IMR-90 (cell line): ENCODE data around the gene CUBN. TPM values are rescaled to one million over a fixed set of nuclear protein-coding genes. Genes with fewer than 3 reads are reported as not detected.

Experiments used
- ATAC-seq: fragments of 200-7000 bp; cut with Tn5 transposase; 2 replicates; pipeline ENCODE4 v1.9.1; 2020; ENCODE audit warnings: low read depth, mild to moderate bottlenecking, moderate library complexity
- BruUV-seq: library from RNA; stranded (reverse); fragments of 400-500 nt; replicated peaks from 2 replicates; lab custom pipeline; 2021; lab: Mats Ljungman, UMichigan
- CTCF ChIA-PET: fragments of 300-600 bp; formaldehyde crosslinking; extraction: SDS; loops from one replicate; lab custom pipeline; 2021; ENCODE audit warnings: antibody characterized with exemption; lab: Yijun Ruan, JAX
- POLR2A ChIA-PET: fragments of 300-600 bp; sonication (Branson Sonifier 250); formaldehyde crosslinking; loops from one replicate; lab custom pipeline; 2022; ENCODE audit warnings: antibody characterized with exemption; ENCODE audit not compliant: unreplicated experiment; lab: Charles Lee
- DNase-seq: peaks from one replicate; pipeline ENCODE4 v3.0.0; 2013
- H2AFZ ChIP-seq: replicated peaks from 2 replicates; pipeline ENCODE3; 2013; ENCODE audit warnings: low read length, mild to moderate bottlenecking; ENCODE audit not compliant: poor library complexity
- H2AK5ac ChIP-seq: 2 replicates; pipeline ENCODE4 v1.6.1; 2013; ENCODE audit warnings: low read depth, low read length, inconsistent platforms
- H2AK9ac ChIP-seq: replicated peaks from 2 replicates; pipeline ENCODE3; 2013; ENCODE audit warnings: mild to moderate bottlenecking, low read depth, low read length, moderate library complexity; ENCODE audit not compliant: poor library complexity
- H2BK120ac ChIP-seq: 2 replicates; pipeline ENCODE4 v1.6.1; 2013; ENCODE audit warnings: low read depth, low read length, inconsistent platforms
- H2BK15ac ChIP-seq: 3 replicates; pipeline ENCODE4 v1.6.1; 2013; ENCODE audit warnings: low read depth, low read length, inconsistent platforms
- H2BK20ac ChIP-seq: 2 replicates; pipeline ENCODE4 v1.6.1; 2013; ENCODE audit warnings: low read depth, mild to moderate bottlenecking, inconsistent platforms, low read length, moderate library complexity
- H2BK5ac ChIP-seq: 2 replicates; pipeline ENCODE4 v1.6.1; 2013; ENCODE audit warnings: mild to moderate bottlenecking, low read depth, low read length, inconsistent platforms; ENCODE audit not compliant: poor library complexity, severe bottlenecking
- H3K14ac ChIP-seq: replicated peaks from 2 replicates; pipeline ENCODE4 v1.6.1; 2013; ENCODE audit warnings: low read depth, low read length, inconsistent platforms
- H3K18ac ChIP-seq: 2 replicates; pipeline ENCODE4 v1.6.1; 2013; ENCODE audit warnings: low read depth, low read length, control low read depth
- H3K23ac ChIP-seq: 2 replicates; pipeline ENCODE4 v1.6.1; 2013; ENCODE audit warnings: low read depth, low read length, inconsistent platforms
- H3K27ac ChIP-seq: 2 replicates; pipeline ENCODE4 v1.5.1; 2013; ENCODE audit warnings: mild to moderate bottlenecking, control low read depth, low read length; ENCODE audit not compliant: insufficient read depth
- H3K27me3 ChIP-seq: 2 replicates; pipeline ENCODE4 v1.6.1; 2013; ENCODE audit warnings: low read length; ENCODE audit not compliant: control insufficient read depth, insufficient read depth
- H3K36me3 ChIP-seq: 2 replicates; pipeline ENCODE4 v1.6.1; 2013; ENCODE audit warnings: low read length, mixed read lengths; ENCODE audit not compliant: control insufficient read depth, insufficient read depth
- H3K4ac ChIP-seq: 2 replicates; pipeline ENCODE4 v1.6.1; 2013; ENCODE audit warnings: low read depth, low read length, inconsistent platforms
- H3K4me1 ChIP-seq: 2 replicates; pipeline ENCODE4 v1.6.1; 2013; ENCODE audit warnings: low read length, mixed read lengths; ENCODE audit not compliant: control insufficient read depth, insufficient read depth
- H3K4me2 ChIP-seq: 2 replicates; pipeline ENCODE4 v1.6.1; 2013; ENCODE audit warnings: low read depth, mild to moderate bottlenecking, control low read depth, low read length, moderate library complexity
- H3K4me3 ChIP-seq: 2 replicates; pipeline ENCODE4 v1.5.1; 2013; ENCODE audit warnings: low read depth, mild to moderate bottlenecking, control low read depth, low read length, moderate library complexity; ENCODE audit not compliant: insufficient read depth
- H3K56ac ChIP-seq: 2 replicates; pipeline ENCODE4 v1.6.1; 2013; ENCODE audit warnings: low read length, inconsistent platforms; ENCODE audit not compliant: insufficient read depth; ENCODE audit errors: extremely low read depth
- H3K79me1 ChIP-seq, 2 experiments: 2 replicates each; pipeline ENCODE4 v1.6.1; 2013; ENCODE audit warnings: low read length in 2 of 2, inconsistent platforms in 1 of 2, low read depth in 1 of 2
- H3K9ac ChIP-seq: 2 replicates; pipeline ENCODE4 v1.6.1; 2013; ENCODE audit warnings: low read depth, low read length, control low read depth
- H3K9me1 ChIP-seq: 2 replicates; pipeline ENCODE4 v1.6.1; 2013; ENCODE audit warnings: low read length, inconsistent platforms; ENCODE audit not compliant: insufficient read depth
- H3K9me3 ChIP-seq: 2 replicates; pipeline ENCODE4 v1.6.1; 2013; ENCODE audit warnings: low read length; ENCODE audit not compliant: control insufficient read depth, insufficient read depth
- H4K20me1 ChIP-seq: 2 replicates; pipeline ENCODE4 v1.6.1; 2013; ENCODE audit warnings: low read length, inconsistent platforms; ENCODE audit not compliant: insufficient read depth
- H4K5ac ChIP-seq: 2 replicates; pipeline ENCODE4 v1.6.1; 2013; ENCODE audit warnings: mild to moderate bottlenecking, low read depth, low read length, control low read depth
- H4K8ac ChIP-seq, 2 experiments: 2 replicates each; pipeline ENCODE4 v1.6.1; 2013; ENCODE audit warnings: low read depth in 2 of 2, low read length in 2 of 2, control low read depth in 1 of 2, inconsistent platforms in 1 of 2
- H4K91ac ChIP-seq: 2 replicates; pipeline ENCODE4 v1.6.1; 2013; ENCODE audit warnings: low read depth, low read length, inconsistent platforms; ENCODE audit not compliant: insufficient read depth
- BHLHE40 ChIP-seq: fragments of 150-350 bp; IDR thresholded peaks from 2 replicates; pipeline ENCODE4 v1.6.1; 2016; ENCODE audit warnings: mild to moderate bottlenecking, low read depth, low read length
- CEBPB ChIP-seq: IDR thresholded peaks from 2 replicates; pipeline ENCODE4 v1.6.1; 2012; ENCODE audit warnings: low read depth, low read length, improper control_type of control experiment
- CHD1 ChIP-seq: IDR thresholded peaks from 2 replicates; pipeline ENCODE4 v1.6.1; 2012; ENCODE audit warnings: low read depth, low read length, improper control_type of control experiment
- ELK1 ChIP-seq: fragments of 150-350 bp; IDR thresholded peaks from 2 replicates; pipeline ENCODE4 v1.6.1; 2016; ENCODE audit warnings: low read depth, mild to moderate bottlenecking, low read length, moderate library complexity, borderline replicate concordance
- MAFK ChIP-seq: IDR thresholded peaks from 2 replicates; pipeline ENCODE4 v1.6.1; 2012; ENCODE audit warnings: low read depth, low read length, improper control_type of control experiment
- MAZ ChIP-seq: IDR thresholded peaks from 2 replicates; pipeline ENCODE4 v1.6.1; 2012; ENCODE audit warnings: low read depth, mild to moderate bottlenecking, low read length, improper control_type of control experiment, moderate library complexity, borderline replicate concordance
- MXI1 ChIP-seq: IDR thresholded peaks from 2 replicates; pipeline ENCODE4 v1.6.1; 2012; ENCODE audit warnings: low read depth, mild to moderate bottlenecking, low read length, moderate library complexity, borderline replicate concordance
- NFE2L2 ChIP-seq: fragments of 150-350 bp; IDR thresholded peaks from 2 replicates; pipeline ENCODE4 v1.6.1; 2016; ENCODE audit warnings: low read depth, mild to moderate bottlenecking, low read length
- POLR2A ChIP-seq: IDR thresholded peaks from 2 replicates; pipeline ENCODE4 v1.6.1; 2012; ENCODE audit warnings: mild to moderate bottlenecking, low read depth, low read length
- RAD21 ChIP-seq: IDR thresholded peaks from 2 replicates; pipeline ENCODE4 v1.6.1; 2012; ENCODE audit warnings: low read length, improper control_type of control experiment
- RCOR1 ChIP-seq: IDR thresholded peaks from 2 replicates; pipeline ENCODE4 v1.6.1; 2012; ENCODE audit warnings: mild to moderate bottlenecking, low read length, improper control_type of control experiment; ENCODE audit not compliant: insufficient replicate concordance
- RFX5 ChIP-seq: IDR thresholded peaks from 2 replicates; pipeline ENCODE4 v1.8.0; 2012; ENCODE audit warnings: low read depth, mild to moderate bottlenecking, low read length, moderate library complexity
- dilution Hi-C: fragments of 300-500 bp; cut with HindIII; formaldehyde crosslinking; loops from one replicate; pipeline ENCODE4 v1.14.3; 2018; ENCODE audit warnings: low sequenced_read_pairs; ENCODE audit not compliant: unreplicated experiment
- in situ Hi-C: fragments of 300-500 bp; cut with MboI; formaldehyde crosslinking; loops from 3 replicates; pipeline ENCODE4 v1.14.3; 2019; ENCODE audit warnings: low sequenced_read_pairs, inconsistent platforms, mixed read lengths
- intact Hi-C: fragments of 100-400 bp; cut with micrococcal nuclease; formaldehyde crosslinking; loops from 2 replicates; pipeline ENCODE4 v1.10.0; 2022
- polyA plus RNA-seq, 3 experiments: library from polyadenylated mRNA; depleted of rRNA; stranded (reverse); fragments of >200 nt; gene quantifications; 2 replicates each; pipeline ENCODE4 v1.2.3, GENCODE V29; 2012; ENCODE audit warnings: low replicate concordance in 1 of 3
- total RNA-seq: library from RNA; depleted of rRNA; stranded (reverse); fragments of >200 nt; gene quantifications from 2 replicates; pipeline ENCODE4 v1.2.3, GENCODE V29; 2012
- TF ChIP-seq, protein P1 (sequence below): fragments of 150-350 bp; IDR thresholded peaks from 2 replicates; pipeline ENCODE4 v1.6.1; 2017; ENCODE audit warnings: mild to moderate bottlenecking, antibody characterized with exemption, low read length, low read depth
- TF ChIP-seq, protein P2 (sequence below): conservative IDR thresholded peaks from 2 replicates; pipeline ENCODE4 v1.5.1; 2012; ENCODE audit warnings: mild to moderate bottlenecking, low read depth, low read length, improper control_type of control experiment

The CUBN gene
- total and polyA plus RNA-seq, 2 of the 4 experiments (the other 2 are of a cell fraction), result 0.19 to 0.54 TPM

- in situ Hi-C loops, result no loop called here
Measured at GRCh38 chr10:17174626-17175025, 45.0 kb upstream of the CUBN start.

More at GRCh38 chr10:17174626-17175025, 45.0 kb upstream of the CUBN start:
- Histone ChIP-seq H4K5ac (no peak overlapping the region), H3K56ac (no peak overlapping the region), H3K23ac (no peak overlapping the region), H3K18ac (no peak overlapping the region), H2BK15ac (no peak overlapping the region), H4K20me1 (no peaks in the 10 kb centered on the region), H3K4me3 (no peak overlapping the region), H3K36me3 (no peaks in the 10 kb centered on the region; the same call in 1 of the 2 replicates), H3K9ac (no peak overlapping the region), H3K9me3 (no peaks in the 10 kb centered on the region), H2BK20ac (no peak overlapping the region), H2AK9ac (no peak overlapping the region), H3K27me3 (no peaks in the 10 kb centered on the region), H3K9me1 (peaks cover 4% of the 10 kb centered on the region), H3K27ac (no peak overlapping the region), H4K91ac (no peak overlapping the region), H3K4me2 (no peak overlapping the region), H2AK5ac (0 out of 2 replicates have a peak overlapping the region, but pooled peaks have one; percentile 58), H2AFZ (no peak overlapping the region), H2BK120ac (no peak overlapping the region), H3K4me1 (peaks cover 10% of the 10 kb centered on the region), H3K14ac (no peak overlapping the region), H3K4ac (no peak overlapping the region), H4K8ac (no peak overlapping the region), H2BK5ac (no peak overlapping the region), H3K79me1 (peaks cover 0 to 8% of the 10 kb centered on the region in 2 experiments; a peak in 1 of 4 replicates)
- ATAC-seq (peak; percentile 50; the same call in 1 of the 2 replicates), DNase-seq (no peak)
- ChIA-PET CTCF (no interaction called here), POLR2A (no interaction called here)
- dilution Hi-C loops, result no loop called here
- TF ChIP-seq MAFK, result no peak
- no peak for TF ChIP-seq MAZ
- no peak for TF ChIP-seq BHLHE40
- no peak for TF ChIP-seq CEBPB
- TF ChIP-seq POLR2A, result no peak
- TF ChIP-seq RAD21, result no peak
- no peak for TF ChIP-seq MXI1
- TF ChIP-seq CHD1, result no peak
- TF ChIP-seq NFE2L2, result no peak
- no peak for TF ChIP-seq RCOR1
- TF ChIP-seq, protein P1, sequence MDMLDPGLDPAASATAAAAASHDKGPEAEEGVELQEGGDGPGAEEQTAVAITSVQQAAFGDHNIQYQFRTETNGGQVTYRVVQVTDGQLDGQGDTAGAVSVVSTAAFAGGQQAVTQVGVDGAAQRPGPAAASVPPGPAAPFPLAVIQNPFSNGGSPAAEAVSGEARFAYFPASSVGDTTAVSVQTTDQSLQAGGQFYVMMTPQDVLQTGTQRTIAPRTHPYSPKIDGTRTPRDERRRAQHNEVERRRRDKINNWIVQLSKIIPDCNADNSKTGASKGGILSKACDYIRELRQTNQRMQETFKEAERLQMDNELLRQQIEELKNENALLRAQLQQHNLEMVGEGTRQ, result no peak
- no peak for TF ChIP-seq RFX5
- no peak for TF ChIP-seq ELK1
- TF ChIP-seq, protein P2, sequence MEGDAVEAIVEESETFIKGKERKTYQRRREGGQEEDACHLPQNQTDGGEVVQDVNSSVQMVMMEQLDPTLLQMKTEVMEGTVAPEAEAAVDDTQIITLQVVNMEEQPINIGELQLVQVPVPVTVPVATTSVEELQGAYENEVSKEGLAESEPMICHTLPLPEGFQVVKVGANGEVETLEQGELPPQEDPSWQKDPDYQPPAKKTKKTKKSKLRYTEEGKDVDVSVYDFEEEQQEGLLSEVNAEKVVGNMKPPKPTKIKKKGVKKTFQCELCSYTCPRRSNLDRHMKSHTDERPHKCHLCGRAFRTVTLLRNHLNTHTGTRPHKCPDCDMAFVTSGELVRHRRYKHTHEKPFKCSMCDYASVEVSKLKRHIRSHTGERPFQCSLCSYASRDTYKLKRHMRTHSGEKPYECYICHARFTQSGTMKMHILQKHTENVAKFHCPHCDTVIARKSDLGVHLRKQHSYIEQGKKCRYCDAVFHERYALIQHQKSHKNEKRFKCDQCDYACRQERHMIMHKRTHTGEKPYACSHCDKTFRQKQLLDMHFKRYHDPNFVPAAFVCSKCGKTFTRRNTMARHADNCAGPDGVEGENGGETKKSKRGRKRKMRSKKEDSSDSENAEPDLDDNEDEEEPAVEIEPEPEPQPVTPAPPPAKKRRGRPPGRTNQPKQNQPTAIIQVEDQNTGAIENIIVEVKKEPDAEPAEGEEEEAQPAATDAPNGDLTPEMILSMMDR, result no peak
- intact Hi-C loops, result loop anchor here (2.0 kb wide), 1 partner anchor 14 kb away; no protein-coding TSS in a partner anchor
- BruUV-seq, result no TSS peak
